GM18499 (cell line): ENCODE measurements around the gene HDAC4.

Experiments
- ATAC-seq: cut with Tn5 transposase; IDR thresholded peaks from one replicate; pipeline ENCODE4 v1.9.1; 2021; ENCODE audit warnings: moderate number of reproducible peaks; ENCODE audit not compliant: insufficient read depth, unreplicated experiment

The HDAC4 gene

DNA sequence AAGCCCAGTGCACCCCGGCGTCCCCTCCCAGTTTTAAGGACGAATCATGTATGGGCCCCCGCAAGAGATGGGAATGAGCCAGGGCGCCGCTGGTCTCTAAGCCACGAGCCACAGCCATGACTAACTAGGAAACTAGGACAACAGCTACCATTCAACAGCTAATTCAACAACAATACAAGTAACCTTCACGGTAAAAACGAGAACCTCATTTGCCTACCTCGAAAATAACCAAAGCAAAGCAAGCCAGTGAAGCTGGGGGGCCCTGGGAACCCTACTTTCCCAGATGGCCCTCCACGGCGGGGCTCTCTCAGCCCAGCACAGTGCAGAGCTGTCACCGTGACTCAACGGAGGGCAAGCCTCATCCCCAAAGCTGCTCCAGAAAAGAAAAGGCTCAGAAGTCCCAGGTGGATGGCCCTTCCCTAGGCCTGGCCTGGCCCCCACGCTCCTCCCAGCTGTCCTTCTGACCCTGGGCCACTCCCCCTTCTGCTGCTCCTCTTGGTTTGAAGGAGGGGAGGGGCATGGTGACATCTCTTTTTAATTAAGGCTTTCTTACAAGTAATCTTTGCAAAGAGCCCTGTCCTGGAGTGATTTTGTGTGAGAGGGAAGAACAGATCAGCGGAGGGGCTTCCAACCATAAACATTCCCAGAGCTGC, 126.3 kb downstream of the HDAC4 start:
- no peak for ATAC-seq

DNA sequence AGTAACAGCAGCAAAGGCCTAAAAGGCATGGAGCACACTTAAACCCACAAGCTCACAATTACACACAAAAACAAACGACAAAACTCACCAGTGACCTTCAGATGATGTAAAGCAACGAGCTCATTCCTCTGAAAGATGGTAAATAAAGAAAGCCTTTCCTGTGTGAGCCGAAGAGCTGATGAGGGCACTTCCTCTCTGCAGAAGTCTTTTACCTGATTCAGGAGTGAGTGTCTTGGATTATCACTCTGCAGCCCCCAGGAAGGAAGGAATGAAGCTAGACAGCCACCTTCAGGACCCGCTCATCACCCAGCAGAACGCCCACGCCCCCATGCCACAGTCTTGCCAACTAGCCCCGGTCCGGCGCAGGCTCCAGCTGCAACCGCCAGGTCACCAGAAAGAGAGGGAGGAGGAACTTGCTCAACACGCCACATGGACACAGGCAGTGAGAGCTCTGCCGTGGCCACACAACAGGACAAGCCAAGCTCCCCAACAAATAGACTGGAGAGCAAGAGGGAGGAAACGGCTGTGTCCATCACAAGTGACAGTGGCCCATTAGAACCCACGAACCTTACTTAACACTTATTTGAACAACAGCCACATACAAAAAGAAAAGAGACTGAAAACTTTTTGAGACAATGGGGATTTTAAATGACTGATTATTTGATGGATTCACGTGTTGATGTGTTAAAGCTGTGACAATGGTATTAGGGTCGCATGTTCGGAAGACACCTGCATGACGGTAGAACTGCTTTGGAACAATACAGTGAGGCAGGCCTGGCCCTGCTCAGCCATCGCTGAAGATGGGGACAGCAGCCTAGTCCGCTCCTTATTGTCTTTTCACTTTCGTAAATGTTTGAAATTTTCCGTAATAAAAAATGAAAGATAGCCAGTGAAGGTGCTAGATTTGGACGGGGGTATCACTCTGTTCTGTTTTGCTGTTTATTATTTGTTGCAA, 127.3 kb downstream of the HDAC4 start:
- no peak for ATAC-seq

DNA sequence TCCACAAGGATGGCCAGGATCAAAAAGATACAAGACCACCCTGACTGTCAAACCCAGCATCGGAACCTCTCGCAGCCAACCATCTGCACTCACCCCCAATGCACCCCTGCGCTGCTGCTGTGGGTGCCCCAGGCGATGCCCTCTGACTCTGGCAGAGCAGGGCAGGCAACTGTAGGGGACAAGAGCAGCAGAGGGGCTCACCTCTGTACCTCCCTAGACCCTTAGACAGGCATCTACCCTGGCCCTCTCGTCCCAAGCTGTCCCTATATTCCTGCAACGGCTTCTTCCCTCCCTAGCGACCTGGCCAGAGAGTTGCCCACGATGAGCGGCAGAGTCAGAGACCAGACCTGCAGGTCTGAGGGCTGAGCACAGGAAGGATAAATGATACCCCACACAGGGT, 128.2 kb downstream of the HDAC4 start:
- ATAC-seq = no peak

DNA sequence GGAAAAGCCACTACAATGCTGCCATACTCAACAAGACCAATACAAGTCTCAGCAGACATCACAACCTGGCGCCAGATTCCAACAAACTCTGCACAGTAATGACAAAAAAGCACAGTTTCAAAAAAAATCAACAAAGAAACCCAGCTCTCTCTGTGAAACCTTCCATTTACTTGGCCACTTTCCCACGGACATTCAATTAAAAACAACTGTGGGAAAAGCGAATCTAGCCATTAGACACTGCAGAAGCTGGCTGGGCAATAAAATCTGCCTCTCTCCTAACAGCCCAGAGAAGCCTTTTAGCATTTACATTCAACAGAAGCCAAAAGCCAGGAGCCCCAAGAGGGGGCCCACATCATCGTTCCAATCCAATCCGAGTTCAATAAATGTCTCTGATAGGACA, 128.9 kb downstream of the HDAC4 start:
- ATAC-seq = no peak

DNA sequence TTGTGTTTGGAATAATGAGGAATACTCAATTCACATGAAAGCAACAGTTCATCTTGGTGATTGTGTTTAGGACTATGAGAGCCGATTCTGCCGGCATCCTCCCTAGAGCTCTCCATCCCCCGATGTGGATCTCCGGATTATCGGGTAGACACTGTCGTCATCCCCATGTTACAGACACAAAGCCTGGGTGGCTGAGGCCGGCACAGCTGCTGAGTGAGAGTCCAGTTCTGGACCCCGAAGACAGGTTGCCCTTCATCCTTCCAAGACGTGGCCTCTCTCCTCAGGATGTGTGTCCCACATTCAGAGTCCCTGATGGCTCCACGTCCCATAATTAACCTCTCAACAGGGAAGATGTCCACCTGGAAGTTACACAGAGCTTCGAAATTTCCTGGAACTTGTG, 129.3 kb downstream of the HDAC4 start:
- no peak for ATAC-seq

DNA sequence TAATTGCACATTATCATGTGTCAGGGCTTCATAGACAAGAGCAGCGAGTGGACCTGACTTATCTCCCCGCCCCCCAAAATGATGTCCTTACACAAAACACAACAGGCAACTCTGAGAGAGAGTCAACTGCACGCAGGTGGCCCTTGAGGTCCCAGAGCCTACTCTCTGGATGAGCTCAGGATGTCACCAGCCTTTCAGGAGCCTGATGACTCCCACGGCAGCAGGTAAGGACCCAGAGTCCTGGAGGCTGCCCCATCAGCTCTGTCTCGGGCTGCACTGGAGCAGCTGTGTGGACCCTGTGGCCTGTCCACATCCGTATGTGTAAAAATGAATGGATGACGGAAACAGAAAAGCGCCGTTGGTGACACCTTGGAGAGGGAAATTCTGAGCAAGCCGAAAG, 130.9 kb downstream of the HDAC4 start:
- no peak for ATAC-seq

DNA sequence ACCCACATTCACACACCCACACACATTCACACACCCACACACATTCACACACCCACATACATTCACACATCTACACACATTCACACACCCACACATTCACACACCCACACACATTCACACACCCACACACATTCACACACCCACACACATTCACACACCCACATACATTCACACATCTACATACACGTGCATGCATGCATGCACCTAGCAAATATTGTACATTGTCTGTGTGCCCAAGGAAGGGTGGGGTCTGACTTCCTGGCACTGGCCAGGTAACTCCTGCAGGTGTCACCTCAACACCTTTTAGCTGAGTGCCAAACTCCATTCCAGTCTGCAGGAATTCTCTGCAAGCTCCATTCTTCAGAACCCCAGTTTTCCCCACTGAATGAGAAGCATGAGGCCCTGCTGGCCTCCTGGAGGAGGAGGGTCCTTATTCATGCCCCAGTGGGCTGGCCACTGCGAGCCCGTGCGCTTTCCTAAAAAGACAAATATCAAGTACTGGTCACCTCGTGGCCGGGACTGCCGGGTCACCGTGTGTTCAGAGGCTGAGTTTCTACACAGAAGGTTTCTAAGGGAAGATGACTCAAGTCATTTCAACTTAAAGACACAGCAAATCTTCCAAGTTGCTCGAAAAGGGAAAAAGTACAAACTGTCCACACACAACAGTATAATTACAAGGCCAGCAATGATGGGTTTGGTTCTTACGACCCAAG, 131.5 kb downstream of the HDAC4 start:
- ATAC-seq = no peak

DNA sequence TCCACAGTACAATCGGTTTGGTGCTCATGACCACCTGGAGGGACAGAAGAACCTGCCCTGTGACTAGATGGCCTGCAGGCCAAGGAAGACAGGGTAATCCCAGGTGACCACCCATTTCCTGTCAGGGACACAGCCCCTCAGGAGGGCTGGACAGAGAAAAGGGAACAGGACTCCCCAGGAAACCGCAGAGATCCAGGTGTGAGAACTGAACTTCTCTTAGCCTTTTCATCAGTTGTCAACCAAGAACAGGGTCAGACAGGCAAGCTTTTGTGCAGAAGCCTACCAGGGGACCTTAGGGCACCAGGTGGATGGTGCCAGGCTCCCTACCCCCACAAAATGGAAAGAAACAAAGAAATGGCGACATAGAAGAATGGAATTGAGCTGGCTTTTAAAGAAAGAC, 132.3 kb downstream of the HDAC4 start:
- ATAC-seq = no peak

DNA sequence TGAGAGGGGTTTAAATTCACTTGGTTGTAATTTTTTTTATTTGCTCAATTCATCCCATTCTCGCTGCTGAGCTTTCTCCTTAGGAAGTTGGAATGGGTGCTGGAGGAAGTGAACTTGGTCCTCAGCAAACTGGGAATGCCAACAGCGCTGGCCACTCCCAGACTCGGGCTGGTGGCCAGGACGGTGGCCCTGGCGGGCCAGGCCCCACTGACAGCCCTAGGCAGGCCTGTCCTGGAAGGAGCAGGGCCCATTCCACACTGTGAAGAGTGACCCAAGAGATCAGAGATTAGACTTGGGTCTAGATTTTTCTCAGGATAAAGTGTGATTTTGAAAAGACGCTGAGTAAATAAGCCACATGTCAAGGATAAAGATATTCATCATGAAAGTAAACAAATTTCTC, 132.7 kb downstream of the HDAC4 start:
- ATAC-seq = no peak

DNA sequence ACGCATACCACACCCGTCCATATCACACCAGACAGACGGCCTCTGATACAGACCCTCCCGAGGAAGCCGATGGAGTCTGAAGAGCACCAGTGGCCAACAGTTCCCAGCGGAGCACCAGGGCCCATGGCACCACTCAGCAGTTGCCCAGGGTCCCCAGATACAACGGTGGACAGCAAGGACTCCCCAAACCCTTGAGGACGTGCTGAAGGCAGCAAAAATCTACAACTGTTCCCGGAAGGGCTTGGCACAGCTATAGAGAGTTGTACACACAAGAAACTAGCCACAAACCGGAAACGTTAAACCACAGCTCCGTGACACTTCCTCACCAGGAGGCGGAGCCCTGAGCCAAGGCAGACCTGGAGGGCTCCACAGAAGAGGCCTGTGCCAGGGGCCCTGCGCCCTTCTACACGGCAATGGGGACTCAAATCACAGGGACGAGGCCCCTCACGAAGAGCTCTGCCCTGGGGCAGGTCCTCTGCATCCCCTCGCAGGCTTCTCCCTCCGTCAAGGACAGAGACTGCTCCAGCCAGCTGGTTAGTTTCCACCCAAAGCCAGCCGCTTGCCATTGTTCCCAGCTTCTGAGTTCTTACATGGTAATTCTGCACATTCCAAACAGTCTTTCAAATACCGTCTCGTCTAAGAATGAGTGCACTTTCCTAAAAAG, 133.4 kb downstream of the HDAC4 start:
- ATAC-seq = peak; percentile 76

DNA sequence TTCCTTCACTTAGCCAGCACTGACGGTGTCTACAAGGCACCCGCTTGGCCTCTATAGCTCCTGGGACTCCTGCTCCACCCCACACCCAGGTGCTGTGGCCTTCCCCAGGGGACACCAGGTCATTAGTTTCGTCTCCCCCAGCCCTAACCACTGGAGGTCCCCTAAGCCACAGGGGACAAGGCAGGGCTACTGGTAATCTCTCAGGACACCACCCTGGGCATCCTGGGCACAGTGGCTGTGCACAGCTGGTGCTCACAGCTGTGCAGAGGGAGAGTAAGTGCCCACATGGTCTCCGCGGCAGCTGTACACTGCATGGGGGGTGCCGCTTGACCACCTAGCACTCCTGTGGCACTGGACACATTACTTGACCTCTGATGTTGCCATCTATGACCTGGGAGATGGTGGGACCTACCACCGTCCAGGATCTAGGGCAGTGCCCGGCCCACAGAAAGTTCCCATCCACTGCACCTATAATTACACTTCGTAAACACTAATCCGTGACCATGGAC, 134.0 kb downstream of the HDAC4 start:
- no peak for ATAC-seq

DNA sequence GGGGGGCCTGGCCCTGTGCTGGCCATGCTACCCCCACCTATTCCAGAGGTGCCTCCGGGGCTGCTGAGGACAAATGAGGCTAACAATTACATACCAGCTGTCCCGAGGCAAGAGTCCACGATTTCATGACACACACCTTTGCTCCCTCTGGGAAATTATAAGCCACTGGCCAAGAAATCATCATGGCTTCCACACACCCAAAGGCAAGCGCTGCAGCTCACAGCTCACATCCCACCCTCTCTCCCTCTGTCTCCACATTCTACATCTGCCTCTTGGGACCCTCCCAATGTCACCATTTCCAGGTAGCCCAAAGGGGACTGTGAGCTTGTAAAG, 134.4 kb downstream of the HDAC4 start:
- ATAC-seq = no peak

DNA sequence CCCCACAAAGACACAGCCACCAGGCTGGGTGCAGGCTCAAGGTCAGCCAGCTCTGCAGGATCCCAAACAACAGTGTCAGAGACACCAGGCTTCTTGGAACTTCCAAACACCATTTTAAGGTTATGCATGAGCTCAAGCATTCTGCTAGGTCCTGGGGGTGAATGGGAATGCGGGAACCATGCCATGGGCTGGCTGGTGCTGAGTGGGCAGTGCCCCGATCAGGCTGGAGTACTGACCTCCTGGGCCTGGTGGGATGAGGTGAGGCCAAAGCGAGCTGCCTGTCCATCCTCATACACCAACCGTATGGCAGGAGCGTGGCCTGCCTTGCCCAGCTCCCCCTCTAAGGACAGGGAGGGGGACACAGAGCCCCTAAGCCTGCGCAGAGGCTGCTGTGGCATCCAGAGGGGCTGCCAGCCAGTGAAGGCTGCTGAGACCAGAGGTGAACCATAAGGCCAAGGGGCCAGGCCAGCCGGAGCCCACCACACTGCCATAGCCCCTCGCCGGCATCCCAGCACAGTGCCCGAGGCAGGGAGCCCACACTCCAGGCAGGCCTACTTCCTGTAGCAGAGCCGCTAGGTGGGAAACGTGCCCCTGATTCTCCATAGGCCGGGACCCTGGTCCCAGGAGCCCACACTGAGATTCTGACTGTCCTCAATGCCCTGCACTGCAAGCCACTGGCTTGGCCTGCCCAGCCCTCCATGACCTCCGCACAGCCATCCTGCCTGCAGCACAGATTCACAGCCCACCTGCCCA, 135.0 kb downstream of the HDAC4 start:
- ATAC-seq = no peak

DNA sequence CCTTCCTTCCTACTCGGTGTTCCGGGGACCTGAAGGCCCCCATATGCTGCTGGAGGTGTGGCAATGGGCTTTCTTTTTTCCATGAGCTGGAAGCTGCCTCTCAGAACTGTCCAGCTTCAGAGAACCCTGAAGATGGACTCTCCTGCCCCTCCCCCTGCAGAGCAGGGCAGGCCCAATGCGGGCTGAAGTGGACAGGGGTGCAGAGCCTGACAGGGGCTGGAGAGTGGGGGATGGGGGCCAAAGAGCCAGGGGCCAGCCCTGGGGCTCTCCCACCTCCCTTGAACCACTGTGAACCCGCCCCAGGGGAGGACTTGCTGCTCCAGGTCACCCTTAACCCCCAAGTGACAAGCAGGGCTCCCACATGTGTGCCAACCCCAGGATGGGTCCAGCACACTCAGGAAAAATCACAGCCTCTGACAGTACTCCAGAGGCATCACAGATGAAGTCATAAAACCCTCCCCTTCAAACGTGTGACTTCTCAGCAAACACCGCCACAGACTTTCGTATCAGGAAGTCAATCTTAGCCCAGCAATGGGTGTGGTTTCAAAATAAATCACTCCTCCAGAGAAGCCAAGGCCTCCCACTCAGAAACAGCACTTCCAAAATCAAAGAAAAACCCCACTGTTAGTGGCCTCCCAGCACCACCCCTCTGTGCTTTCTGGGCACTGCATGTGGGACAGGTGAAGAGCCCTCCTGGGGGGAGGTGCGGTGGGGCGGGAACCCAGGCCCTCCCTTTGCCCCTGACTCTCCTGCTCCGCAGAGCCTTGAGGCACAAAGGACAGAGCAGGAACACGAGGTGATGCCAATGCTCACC, 135.8 kb downstream of the HDAC4 start:
- no peak for ATAC-seq

DNA sequence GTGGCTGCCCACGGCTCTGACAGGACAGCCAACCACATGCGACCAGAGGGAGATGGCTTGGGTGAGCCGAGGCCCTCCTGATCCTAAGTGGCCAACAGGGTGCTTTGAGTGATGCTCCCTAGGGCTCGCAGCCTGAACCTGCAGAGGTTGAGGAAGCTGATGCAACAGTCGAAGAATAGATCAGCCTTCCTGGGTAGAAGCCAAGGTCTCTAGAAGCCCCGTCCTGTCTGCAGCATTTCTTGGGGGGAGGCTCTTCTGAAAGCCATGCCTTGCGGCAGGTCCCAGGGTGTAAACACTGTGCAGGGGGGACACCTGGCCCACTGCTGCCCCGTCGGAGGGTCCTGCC, 136.4 kb downstream of the HDAC4 start:
- no peak for ATAC-seq

DNA sequence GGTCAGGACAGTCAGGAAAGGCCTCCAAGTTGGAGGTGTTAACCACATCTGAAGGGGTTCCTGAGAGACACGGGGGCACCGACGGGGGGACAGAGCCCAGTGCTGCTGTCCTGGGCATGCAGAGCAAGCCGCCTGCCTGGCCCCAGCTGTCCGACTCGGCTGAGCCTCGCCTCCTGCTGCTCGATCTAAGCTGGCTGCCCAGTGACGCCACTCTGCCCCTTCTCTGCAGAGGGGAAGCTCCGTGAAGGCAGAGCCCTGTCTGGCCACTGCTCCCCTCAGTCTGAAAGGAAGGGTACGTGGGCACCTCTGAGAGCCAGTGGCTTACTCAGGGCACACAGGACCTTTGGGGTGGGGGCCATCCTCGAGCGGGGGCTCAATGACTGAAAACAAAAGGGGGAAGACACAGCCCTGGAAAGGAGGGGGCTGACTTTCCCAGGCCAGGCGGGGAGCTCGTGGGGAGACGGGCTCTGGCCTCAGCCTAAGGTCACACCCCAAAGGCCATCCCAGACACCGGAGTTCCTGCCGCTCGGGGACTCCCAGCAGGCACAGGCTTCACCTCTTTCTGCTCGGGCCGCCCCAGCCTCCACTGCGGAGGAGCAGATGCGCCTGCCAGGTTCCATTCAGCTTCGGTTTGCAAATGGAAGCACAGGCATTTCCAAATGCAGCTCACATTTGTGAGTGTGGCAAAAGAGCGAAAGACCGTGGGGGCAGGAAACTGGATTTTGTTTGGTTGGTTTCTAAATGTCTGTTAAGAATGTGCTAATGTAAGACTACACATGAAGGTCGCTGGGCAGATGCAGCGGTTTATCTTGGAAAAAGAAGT, 136.9 kb downstream of the HDAC4 start:
- ATAC-seq = no peak

DNA sequence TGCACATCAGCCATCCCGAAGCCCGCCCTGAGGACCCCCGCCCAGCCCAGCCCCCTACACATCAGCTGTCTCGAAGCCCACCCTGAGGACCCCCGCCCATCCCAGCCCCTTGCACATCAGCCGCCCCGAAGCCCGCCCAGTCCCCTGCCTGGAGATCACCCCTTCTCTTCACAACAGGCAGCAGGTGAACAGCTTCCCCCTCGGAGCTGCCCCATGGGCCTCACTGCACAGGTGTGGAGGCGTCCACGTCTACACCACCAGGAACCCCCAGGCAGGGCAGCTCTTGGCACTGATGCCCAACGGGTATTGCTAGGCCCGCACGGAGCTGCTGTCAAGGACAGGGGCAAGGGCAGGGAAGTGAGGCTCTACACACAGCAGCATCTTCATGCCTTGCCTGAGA, 137.6 kb downstream of the HDAC4 start:
- no peak for ATAC-seq

DNA sequence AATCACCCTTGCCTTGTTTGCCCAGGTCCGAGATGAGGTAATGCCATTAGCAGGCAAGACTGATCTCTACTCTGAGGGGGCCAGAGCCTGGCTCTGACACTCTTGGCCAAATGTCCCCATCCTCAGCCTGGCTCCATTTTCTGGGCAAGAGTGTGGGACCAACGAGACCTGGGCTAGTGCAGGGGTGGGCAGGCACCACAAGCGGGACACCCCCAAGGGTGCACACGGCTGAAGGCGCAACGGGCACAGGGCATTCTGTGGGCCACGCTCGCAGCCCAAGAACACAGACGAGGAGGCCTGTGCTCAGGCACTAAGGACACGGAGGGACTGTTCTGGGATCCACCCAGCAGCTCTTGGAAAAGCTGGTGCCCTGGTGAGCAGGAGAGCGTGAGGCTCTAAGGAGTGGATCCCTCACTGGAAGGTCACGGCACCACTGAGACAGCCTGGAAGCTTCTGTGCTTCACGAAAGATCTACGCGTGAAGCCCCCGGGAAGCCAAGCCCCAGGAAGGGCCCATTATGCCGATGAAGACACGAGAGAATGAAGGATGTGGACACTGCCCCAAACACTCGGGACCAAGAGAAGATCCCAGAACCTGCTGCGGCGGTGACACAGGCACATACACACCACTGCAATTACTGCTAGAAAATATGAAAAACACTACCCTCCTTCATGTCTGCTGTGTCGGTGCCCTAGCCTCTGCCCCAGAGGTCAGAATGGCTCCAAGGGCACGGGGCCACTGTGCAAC, 138.2 kb downstream of the HDAC4 start:
- no peak for ATAC-seq
